ENCODE data around the gene NTSR1. TPM values are rescaled to one million over a fixed set of nuclear protein-coding genes. Genes with fewer than 3 reads are reported as not detected.
A peak's percentile ranks its signal among the peaks of the same experiment; 100 is the strongest.

NTSR1 gene
- total and polyA plus RNA-seq, 2 of the 13 experiments (the other 11 are each of a cell fraction or from before 2014, with no cell fraction given), result 0.09 to 0.12 TPM

DNA sequence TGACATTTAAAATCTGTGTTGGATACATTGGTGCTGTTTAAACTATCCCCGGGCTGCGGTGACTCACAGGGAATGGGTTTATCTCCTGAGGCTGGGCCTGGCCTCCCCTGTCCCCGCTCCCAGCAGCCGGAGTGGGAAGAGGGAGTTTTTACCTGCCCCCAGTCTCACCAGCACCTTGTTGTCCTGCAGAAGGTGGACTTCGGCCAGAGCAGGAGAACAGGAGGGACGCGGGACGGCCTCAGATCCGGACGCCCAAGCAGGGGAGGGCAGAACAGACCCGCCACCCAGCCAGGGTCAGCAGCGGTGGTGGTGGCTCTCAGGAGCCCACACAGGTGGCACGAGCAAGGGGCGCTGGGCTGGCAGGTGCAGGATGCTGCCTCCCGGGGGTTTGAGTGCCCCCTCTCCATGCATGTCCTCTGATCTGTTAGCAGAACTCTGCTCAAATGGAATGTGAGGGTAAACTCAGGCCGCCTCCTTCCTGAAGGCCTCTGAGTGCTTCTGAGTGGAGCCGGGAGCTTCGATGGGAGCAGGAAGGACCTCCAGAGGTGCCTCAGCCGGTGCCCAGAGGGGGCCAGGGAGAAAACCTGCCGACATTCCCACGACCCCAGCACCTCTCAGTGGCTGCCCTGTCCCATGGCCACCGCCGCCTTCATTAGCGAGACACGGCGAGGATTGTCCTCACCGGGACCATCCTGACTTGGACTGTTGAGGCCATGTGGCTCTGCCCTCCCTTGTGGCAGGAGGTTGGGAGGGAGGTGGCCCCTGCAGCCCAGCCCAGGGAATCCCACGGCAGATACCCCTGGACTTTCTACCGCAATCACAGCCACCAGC lies 44.2 kb downstream of the NTSR1 start (continued):
- TF ChIP-seq, protein P1, sequence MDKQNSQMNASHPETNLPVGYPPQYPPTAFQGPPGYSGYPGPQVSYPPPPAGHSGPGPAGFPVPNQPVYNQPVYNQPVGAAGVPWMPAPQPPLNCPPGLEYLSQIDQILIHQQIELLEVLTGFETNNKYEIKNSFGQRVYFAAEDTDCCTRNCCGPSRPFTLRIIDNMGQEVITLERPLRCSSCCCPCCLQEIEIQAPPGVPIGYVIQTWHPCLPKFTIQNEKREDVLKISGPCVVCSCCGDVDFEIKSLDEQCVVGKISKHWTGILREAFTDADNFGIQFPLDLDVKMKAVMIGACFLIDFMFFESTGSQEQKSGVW (CRISPR knock-in tag; IDR thresholded peaks at IDR 0.05; ENCODE audit: borderline replicate concordance), result no peak
- TF ChIP-seq, protein P2, sequence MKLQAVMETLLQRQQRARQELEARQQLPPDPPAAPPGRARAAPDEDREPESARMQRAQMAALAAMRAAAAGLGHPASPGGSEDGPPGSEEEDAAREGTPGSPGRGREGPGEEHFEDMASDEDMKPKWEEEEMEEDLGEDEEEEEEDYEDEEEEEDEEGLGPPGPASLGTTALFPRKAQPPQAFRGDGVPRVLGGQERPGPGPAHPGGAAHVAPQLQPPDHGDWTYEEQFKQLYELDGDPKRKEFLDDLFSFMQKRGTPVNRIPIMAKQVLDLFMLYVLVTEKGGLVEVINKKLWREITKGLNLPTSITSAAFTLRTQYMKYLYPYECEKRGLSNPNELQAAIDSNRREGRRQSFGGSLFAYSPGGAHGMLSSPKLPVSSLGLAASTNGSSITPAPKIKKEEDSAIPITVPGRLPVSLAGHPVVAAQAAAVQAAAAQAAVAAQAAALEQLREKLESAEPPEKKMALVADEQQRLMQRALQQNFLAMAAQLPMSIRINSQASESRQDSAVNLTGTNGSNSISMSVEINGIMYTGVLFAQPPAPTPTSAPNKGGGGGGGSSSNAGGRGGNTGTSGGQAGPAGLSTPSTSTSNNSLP (IDR thresholded peaks at IDR 0.05; ENCODE audit: low read depth, low read length), result no peak
- TF ChIP-seq, protein P3, sequence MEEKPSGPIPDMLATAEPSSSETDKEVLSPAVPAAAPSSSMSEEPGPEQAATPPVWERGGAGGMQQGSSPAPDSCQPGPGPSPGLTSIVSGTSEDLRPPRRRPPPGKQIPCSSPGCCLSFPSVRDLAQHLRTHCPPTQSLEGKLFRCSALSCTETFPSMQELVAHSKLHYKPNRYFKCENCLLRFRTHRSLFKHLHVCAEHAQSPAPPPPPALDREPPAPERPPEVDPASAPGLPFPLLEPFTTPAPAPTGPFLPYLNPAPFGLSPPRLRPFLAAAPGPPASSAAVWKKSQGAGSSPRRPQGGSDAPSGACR (CRISPR knock-in tag; IDR thresholded peaks at IDR 0.05), result no peak
- TF ChIP-seq ZNF570 (CRISPR knock-in tag; IDR thresholded peaks at IDR 0.05; ENCODE audit: borderline replicate concordance) (no peak), SRSF1 (optimal IDR thresholded peaks at IDR 0.05; ENCODE audit: low read depth, low read length) (no peak), ZNF605 (CRISPR knock-in tag; IDR thresholded peaks at IDR 0.05) (no peak), ZNF143 (CRISPR knock-in tag; IDR thresholded peaks at IDR 0.05) (no peak), SAP130 (CRISPR knock-in tag; IDR thresholded peaks at IDR 0.05; ENCODE audit: low read depth) (peak; percentile 34; the same call in 1 of the 2 replicates), SP2 (CRISPR knock-in tag; IDR thresholded peaks at IDR 0.05) (no peak), ZNF883 (CRISPR knock-in tag; IDR thresholded peaks at IDR 0.05; ENCODE audit: not compliant biosample characterization) (peak; percentile 33), ZNF720 (CRISPR knock-in tag; IDR thresholded peaks at IDR 0.05) (no peak), ZNF530 (CRISPR knock-in tag; IDR thresholded peaks at IDR 0.05; ENCODE audit: low read depth) (no peak)
- TF ChIP-seq, protein P4, sequence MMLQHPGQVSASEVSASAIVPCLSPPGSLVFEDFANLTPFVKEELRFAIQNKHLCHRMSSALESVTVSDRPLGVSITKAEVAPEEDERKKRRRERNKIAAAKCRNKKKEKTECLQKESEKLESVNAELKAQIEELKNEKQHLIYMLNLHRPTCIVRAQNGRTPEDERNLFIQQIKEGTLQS (CRISPR knock-in tag; IDR thresholded peaks at IDR 0.05), result no peak; the same call in 1 of the 2 replicates
- TF ChIP-seq, protein P5, sequence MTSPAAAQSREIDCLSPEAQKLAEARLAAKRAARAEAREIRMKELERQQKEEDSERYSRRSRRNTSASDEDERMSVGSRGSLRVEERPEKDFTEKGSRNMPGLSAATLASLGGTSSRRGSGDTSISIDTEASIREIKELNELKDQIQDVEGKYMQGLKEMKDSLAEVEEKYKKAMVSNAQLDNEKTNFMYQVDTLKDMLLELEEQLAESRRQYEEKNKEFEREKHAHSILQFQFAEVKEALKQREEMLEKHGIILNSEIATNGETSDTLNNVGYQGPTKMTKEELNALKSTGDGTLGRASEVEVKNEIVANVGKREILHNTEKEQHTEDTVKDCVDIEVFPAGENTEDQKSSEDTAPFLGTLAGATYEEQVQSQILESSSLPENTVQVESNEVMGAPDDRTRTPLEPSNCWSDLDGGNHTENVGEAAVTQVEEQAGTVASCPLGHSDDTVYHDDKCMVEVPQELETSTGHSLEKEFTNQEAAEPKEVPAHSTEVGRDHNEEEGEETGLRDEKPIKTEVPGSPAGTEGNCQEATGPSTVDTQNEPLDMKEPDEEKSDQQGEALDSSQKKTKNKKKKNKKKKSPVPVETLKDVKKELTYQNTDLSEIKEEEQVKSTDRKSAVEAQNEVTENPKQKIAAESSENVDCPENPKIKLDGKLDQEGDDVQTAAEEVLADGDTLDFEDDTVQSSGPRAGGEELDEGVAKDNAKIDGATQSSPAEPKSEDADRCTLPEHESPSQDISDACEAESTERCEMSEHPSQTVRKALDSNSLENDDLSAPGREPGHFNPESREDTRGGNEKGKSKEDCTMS (CRISPR knock-in tag; conservative IDR thresholded peaks at IDR 0.05), result no peak
- TF ChIP-seq, protein P6, sequence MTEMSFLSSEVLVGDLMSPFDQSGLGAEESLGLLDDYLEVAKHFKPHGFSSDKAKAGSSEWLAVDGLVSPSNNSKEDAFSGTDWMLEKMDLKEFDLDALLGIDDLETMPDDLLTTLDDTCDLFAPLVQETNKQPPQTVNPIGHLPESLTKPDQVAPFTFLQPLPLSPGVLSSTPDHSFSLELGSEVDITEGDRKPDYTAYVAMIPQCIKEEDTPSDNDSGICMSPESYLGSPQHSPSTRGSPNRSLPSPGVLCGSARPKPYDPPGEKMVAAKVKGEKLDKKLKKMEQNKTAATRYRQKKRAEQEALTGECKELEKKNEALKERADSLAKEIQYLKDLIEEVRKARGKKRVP (CRISPR knock-in tag; IDR thresholded peaks at IDR 0.05), result no peak
- TF ChIP-seq, protein P7, sequence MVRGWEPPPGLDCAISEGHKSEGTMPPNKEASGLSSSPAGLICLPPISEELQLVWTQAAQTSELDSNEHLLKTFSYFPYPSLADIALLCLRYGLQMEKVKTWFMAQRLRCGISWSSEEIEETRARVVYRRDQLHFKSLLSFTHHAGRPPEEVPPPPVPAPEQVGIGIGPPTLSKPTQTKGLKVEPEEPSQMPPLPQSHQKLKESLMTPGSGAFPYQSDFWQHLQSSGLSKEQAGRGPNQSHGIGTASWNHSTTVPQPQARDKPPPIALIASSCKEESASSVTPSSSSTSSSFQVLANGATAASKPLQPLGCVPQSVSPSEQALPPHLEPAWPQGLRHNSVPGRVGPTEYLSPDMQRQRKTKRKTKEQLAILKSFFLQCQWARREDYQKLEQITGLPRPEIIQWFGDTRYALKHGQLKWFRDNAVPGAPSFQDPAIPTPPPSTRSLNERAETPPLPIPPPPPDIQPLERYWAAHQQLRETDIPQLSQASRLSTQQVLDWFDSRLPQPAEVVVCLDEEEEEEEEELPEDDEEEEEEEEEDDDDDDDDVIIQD (CRISPR knock-in tag; IDR thresholded peaks at IDR 0.05; ENCODE audit: low read depth), result no peak
- TF ChIP-seq, protein P8, sequence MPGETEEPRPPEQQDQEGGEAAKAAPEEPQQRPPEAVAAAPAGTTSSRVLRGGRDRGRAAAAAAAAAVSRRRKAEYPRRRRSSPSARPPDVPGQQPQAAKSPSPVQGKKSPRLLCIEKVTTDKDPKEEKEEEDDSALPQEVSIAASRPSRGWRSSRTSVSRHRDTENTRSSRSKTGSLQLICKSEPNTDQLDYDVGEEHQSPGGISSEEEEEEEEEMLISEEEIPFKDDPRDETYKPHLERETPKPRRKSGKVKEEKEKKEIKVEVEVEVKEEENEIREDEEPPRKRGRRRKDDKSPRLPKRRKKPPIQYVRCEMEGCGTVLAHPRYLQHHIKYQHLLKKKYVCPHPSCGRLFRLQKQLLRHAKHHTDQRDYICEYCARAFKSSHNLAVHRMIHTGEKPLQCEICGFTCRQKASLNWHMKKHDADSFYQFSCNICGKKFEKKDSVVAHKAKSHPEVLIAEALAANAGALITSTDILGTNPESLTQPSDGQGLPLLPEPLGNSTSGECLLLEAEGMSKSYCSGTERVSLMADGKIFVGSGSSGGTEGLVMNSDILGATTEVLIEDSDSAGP (CRISPR knock-in tag; IDR thresholded peaks at IDR 0.05; ENCODE audit: borderline replicate concordance), result peak; percentile 27; the same call in 1 of the 2 replicates
